Upper lobe of left lung (tissue), 6 donors: ENCODE data around the gene CCDC85B. TPM values are rescaled to one million over a fixed set of nuclear protein-coding genes. Genes with fewer than 3 reads are reported as not detected.
"Not testable (repeated sequence)": the region's sequence is repeated elsewhere in the genome, so short reads cannot be mapped to it uniquely, and the experiment has no call there.

Experiments used
- ATAC-seq, 2 donors: fragments of 200-7000 bp; cut with Tn5 transposase; one replicate each; pipeline ENCODE4 v1.9.1; 2022; ENCODE audit warnings: mild to moderate bottlenecking in 2 of 2, moderate library complexity in 2 of 2; ENCODE audit not compliant: low FRiP score in 2 of 2
- DNase-seq, 2 donors: peaks; one replicate each; pipeline ENCODE4 v3.0.0-alpha.2; 2019 to 2020
- H3K27ac ChIP-seq, 4 donors: fragments of 200-600 bp; sonication (generic); one replicate each; pipeline ENCODE4 v1.5.1; 2016 to 2019
- H3K27me3 ChIP-seq, 4 donors: fragments of 200-600 bp; sonication (generic); one replicate each; pipeline ENCODE4 v1.5.1; 2017 to 2019
- H3K36me3 ChIP-seq, 4 donors: fragments of 200-600 bp; sonication (generic); one replicate each; pipeline ENCODE4 v1.5.1; 2016 to 2019
- H3K4me1 ChIP-seq, 4 donors: fragments of 200-600 bp; sonication (generic); one replicate each; pipeline ENCODE4 v1.5.1; 2018 to 2019
- H3K4me3 ChIP-seq, 4 donors: fragments of 200-600 bp; sonication (generic); one replicate each; pipeline ENCODE4 v1.5.1; 2017 to 2019; ENCODE audit warnings: mild to moderate bottlenecking in 2 of 4, moderate library complexity in 1 of 4
- H3K9me3 ChIP-seq, 4 donors: fragments of 200-600 bp; sonication (generic); one replicate each; pipeline ENCODE4 v1.5.1; 2018 to 2019
- CTCF ChIP-seq, 6 experiments: fragments of 450-650 bp in 4 of 6; fragments of 200-600 bp in 2 of 6; sonication (generic) in 2 of 6; IDR thresholded peaks; one replicate each; pipeline ENCODE4 v1.5.1; 2016 to 2019; ENCODE audit warnings: antibody characterized with exemption in 6 of 6
- EP300 ChIP-seq, 4 donors: sonication (generic); formaldehyde crosslinking; IDR thresholded peaks; one replicate each; pipeline ENCODE4 v1.5.1; 2017; ENCODE audit warnings: antibody characterized with exemption in 4 of 4, control low read depth in 2 of 4
- POLR2A ChIP-seq, 4 donors: fragments of 450-650 bp; IDR thresholded peaks; one replicate each; pipeline ENCODE4 v1.5.1; 2016 to 2017; ENCODE audit warnings: antibody characterized with exemption in 4 of 4, mild to moderate bottlenecking in 2 of 4
- POLR2AphosphoS5 ChIP-seq, 2 donors: sonication (generic); formaldehyde crosslinking; IDR thresholded peaks; one replicate each; pipeline ENCODE4 v1.5.1; 2017; ENCODE audit warnings: antibody characterized with exemption in 2 of 2
- WGBS, 2 donors: methylation state at CpG; one replicate each; pipeline ENCODE4 v1.1.5; 2017 to 2018; 5-methylcytosine and 5-hydroxymethylcytosine counted together
- total RNA-seq, 6 donors: library from RNA; depleted of rRNA in 4 of 6; stranded (reverse); fragments of >200 nt in 4 of 6; gene quantifications; one replicate each; pipeline versions ENCODE4 v1.1.0 to v1.2.1, GENCODE V29; 2016 to 2021
- donor health status: DM: no; HTN: no; CAD: no; lungs with moderate emphysema.
- donor health status: DM: no; HTN: yes; CAD: no; lungs with severe emphysema.

Gene CCDC85B
- total RNA-seq, 6 donors from 2014 or later = 19.9 to 69.7 (median 37.2) TPM

- peak overlapping the region; percentile 94 to 98 (median 94) for H3K27ac ChIP-seq
- peaks cover 6 to 47% (median 30%) of the 10 kb centered on the region in 4 donors for H3K36me3 ChIP-seq
- peaks cover 34 to 53% (median 44%) of the 10 kb centered on the region in 4 donors for H3K4me1 ChIP-seq
- no peak for DNase-seq
- peak overlapping the region in 3 of 4 donors; percentile 60 to 86 (median 71) for H3K4me3 ChIP-seq
- no peak for ATAC-seq
- no peak for TF ChIP-seq CTCF (IDR thresholded peaks at IDR 0.05)
- no peak for TF ChIP-seq POLR2A (IDR thresholded peaks at IDR 0.05)
- no peak for TF ChIP-seq EP300 (IDR thresholded peaks at IDR 0.05)
- no peak for TF ChIP-seq POLR2AphosphoS5 (IDR thresholded peaks at IDR 0.05)
- no peaks in the 10 kb centered on the region for H3K27me3 ChIP-seq
- H3K9me3 ChIP-seq = no peaks in the 10 kb centered on the region
- 82 to 86% methylated on average over 14 of the region's 14 CpGs for WGBS, 2 donors
Observed at GRCh38 chr11:65886826-65887722, 3.4 kb upstream of the CCDC85B start.

GRCh38 chr11:65887723-65888162 is 2.7 kb upstream of the CCDC85B start:
- H3K4me1 ChIP-seq = peaks cover 40 to 59% (median 51%) of the 10 kb centered on the region in 4 donors
- 2 to 83% methylated on average over 1 to 21 of the region's 23 CpGs for WGBS, 2 donors
- no peak for ATAC-seq
- no peak for DNase-seq
- peaks cover 3 to 40% (median 25%) of the 10 kb centered on the region in 4 donors for H3K36me3 ChIP-seq
- peak overlapping the region; percentile 60 to 87 (median 78) for H3K4me3 ChIP-seq
- H3K9me3 ChIP-seq = no peaks in the 10 kb centered on the region
- no peaks in the 10 kb centered on the region for H3K27me3 ChIP-seq
- TF ChIP-seq POLR2A (IDR thresholded peaks at IDR 0.05) = no peak
- TF ChIP-seq CTCF (IDR thresholded peaks at IDR 0.05) = no peak
- no peak for TF ChIP-seq POLR2AphosphoS5 (IDR thresholded peaks at IDR 0.05)
- no peak for TF ChIP-seq EP300 (IDR thresholded peaks at IDR 0.05)
- H3K27ac ChIP-seq = peak overlapping the region; percentile 94 to 98 (median 94)

- ATAC-seq (peak; percentile 87 to 94), DNase-seq (peak; percentile 98 to 99)
- Histone ChIP-seq H3K27ac (peak within 1 kb of the TSS; percentile 94 to 98 (median 94)), H3K4me1 (peaks cover 46 to 65% (median 56%) of the 10 kb centered on the region in 4 donors), H3K36me3 (peaks cover 3 to 34% (median 19%) of the 10 kb centered on the region in 4 donors), H3K27me3 (no peaks in the 10 kb centered on the region), H3K9me3 (no peaks in the 10 kb centered on the region), H3K4me3 (peak within 1 kb of the TSS; percentile 60 to 87 (median 78))
- WGBS, 2 donors = 1% methylated on average over 19 to 34 of the region's 57 CpGs
- TF ChIP-seq EP300 (IDR thresholded peaks at IDR 0.05) (peak in 1 of 4 donors; percentile 19), POLR2AphosphoS5 (IDR thresholded peaks at IDR 0.05) (peak; percentile 88 to 93), CTCF (IDR thresholded peaks at IDR 0.05) (peak; percentile 91 to 99 (median 98)), POLR2A (IDR thresholded peaks at IDR 0.05) (peak in 3 of 4 donors; percentile 48 to 88 (median 81))
Observed at GRCh38 chr11:65888163-65888814, 2.2 kb upstream of the CCDC85B start, which contains the start of gene FIBP. Gene FIBP, minus strand, starts transcription at chr11:65888471. Its CDS starts 53 bp downstream, at chr11:65888418.

GRCh38 chr11:65891219-65892136 is 1.0 kb downstream of the CCDC85B start:
- peaks cover 51 to 69% (median 62%) of the 10 kb centered on the region in 4 donors for H3K4me1 ChIP-seq
- ATAC-seq (no peak), DNase-seq (peak in 1 of 2 donors; percentile 50)
- TF ChIP-seq EP300 (IDR thresholded peaks at IDR 0.05) (peak in 1 of 4 donors; percentile 10), POLR2A (IDR thresholded peaks at IDR 0.05) (peak in 1 of 4 donors; percentile 12), POLR2AphosphoS5 (IDR thresholded peaks at IDR 0.05) (peak; percentile 65 to 67), CTCF (IDR thresholded peaks at IDR 0.05) (peak in 4 of 6 experiments; percentile 19 to 38 (median 28))
- no peaks in the 10 kb centered on the region for H3K27me3 ChIP-seq
- WGBS, 2 donors = 3 to 7% methylated on average over 19 to 40 of the region's 57 CpGs
- H3K4me3 ChIP-seq = peak overlapping the region; percentile 50 to 86 (median 76)
- peak overlapping the region; percentile 94 to 98 (median 94) for H3K27ac ChIP-seq
- H3K9me3 ChIP-seq = no peaks in the 10 kb centered on the region
- peaks cover 0 to 4% (median 0%) of the 10 kb centered on the region in 4 donors for H3K36me3 ChIP-seq

- not testable (repeated sequence) for DNase-seq, H3K9me3 ChIP-seq, ATAC-seq, H3K27me3 ChIP-seq, H3K36me3 ChIP-seq
- whole genome bisulfite sequencing, 2 donors = 50 to 68% methylated on average over 4 to 5 of the region's 5 CpGs
- Histone ChIP-seq H3K27ac (peak overlapping the region; percentile 94 to 98 (median 94)), H3K4me3 (peak overlapping the region; percentile 50 to 86 (median 76)), H3K4me1 (peaks cover 51 to 67% (median 60%) of the 10 kb centered on the region in 4 donors)
Observed at GRCh38 chr11:65892137-65892540, 1.7 kb downstream of the CCDC85B start.
